ENCODE results near the gene S100Z. TPM values are rescaled to one million over a fixed set of nuclear protein-coding genes. Genes with fewer than 3 reads are reported as not detected.

S100Z gene
- total RNA-seq, 1 donor from 2014 or later: not detected

DNA sequence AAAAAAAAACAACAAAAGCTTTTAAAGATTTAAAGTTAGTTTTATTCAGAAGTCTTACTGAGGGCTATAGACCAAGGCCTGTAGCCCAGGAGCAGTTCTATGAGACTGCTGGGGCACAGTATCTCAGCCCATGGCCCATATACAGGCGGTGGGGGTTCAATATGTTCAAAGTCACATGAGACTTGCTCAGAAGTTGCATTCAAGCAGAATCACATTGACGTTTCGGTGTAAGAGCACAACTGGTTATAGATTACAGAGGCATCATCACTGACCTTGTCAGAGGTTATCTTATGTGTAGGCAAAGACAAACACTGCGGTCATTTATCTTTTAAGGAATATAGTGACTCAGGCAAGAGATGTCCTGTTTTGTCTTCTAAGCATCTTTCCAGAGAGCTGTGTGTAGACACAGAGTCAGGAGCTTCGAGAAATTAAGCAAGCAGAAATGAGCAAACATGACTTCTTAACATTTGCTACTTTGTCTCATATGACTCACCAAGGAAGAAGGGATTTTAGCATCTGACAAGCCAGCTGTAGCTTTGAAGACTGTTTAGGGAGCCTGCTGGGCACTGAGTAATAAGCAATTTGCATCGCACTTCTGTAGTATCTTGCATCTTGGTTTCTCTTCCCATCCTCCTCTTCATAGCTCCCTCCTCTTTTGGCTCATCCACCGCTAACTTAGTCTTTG, 43.9 kb upstream of the S100Z start:
- no peaks in the 10 kb centered on the region for H3K36me3 ChIP-seq
- TF ChIP-seq, protein P1, sequence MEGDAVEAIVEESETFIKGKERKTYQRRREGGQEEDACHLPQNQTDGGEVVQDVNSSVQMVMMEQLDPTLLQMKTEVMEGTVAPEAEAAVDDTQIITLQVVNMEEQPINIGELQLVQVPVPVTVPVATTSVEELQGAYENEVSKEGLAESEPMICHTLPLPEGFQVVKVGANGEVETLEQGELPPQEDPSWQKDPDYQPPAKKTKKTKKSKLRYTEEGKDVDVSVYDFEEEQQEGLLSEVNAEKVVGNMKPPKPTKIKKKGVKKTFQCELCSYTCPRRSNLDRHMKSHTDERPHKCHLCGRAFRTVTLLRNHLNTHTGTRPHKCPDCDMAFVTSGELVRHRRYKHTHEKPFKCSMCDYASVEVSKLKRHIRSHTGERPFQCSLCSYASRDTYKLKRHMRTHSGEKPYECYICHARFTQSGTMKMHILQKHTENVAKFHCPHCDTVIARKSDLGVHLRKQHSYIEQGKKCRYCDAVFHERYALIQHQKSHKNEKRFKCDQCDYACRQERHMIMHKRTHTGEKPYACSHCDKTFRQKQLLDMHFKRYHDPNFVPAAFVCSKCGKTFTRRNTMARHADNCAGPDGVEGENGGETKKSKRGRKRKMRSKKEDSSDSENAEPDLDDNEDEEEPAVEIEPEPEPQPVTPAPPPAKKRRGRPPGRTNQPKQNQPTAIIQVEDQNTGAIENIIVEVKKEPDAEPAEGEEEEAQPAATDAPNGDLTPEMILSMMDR (IDR thresholded peaks at IDR 0.05; ENCODE audit: borderline replicate concordance): no peak
- H3K4me3 ChIP-seq: no peak overlapping the region
- H3K27me3 ChIP-seq (ENCODE audit: low read depth): peaks cover 13% of the 10 kb centered on the region
- peaks cover 9% of the 10 kb centered on the region for H3K4me1 ChIP-seq
- no peaks in the 10 kb centered on the region for H3K9me3 ChIP-seq (replicated peaks)
- H3K27ac ChIP-seq (replicated peaks): peak overlapping the region; percentile 23
- DNase-seq: no peak
- intact Hi-C loops (cut with micrococcal nuclease): no loop called here

DNA sequence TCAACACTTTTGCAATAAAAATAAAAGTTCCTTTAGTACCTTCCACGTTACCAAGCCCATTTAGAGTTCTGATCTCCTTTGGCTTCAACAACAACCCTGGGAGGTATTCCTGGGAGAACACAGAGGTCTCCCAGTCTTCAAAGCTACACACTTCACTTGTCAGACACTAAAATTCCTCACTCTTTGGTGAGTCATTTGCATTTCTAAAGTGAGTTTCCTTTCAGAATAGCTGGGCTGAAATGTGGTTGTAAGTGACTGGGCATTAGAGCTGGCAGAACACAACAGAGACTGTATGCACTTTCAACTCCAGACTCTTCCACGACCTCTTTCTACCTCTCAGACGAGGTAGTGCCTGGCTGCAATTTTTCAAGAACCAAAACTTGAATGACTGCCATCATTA, 42.5 kb upstream of the S100Z start:
- Histone ChIP-seq H3K4me3 (no peak overlapping the region), H3K9me3 (replicated peaks) (no peaks in the 10 kb centered on the region), H3K36me3 (no peaks in the 10 kb centered on the region), H3K27ac (replicated peaks) (no peak overlapping the region), H3K4me1 (no peaks in the 10 kb centered on the region), H3K27me3 (ENCODE audit: low read depth) (peaks cover 13% of the 10 kb centered on the region)
- intact Hi-C loops (cut with micrococcal nuclease): no loop called here
- no peak for DNase-seq
- TF ChIP-seq, protein P1 (IDR thresholded peaks at IDR 0.05; ENCODE audit: borderline replicate concordance): no peak

DNA sequence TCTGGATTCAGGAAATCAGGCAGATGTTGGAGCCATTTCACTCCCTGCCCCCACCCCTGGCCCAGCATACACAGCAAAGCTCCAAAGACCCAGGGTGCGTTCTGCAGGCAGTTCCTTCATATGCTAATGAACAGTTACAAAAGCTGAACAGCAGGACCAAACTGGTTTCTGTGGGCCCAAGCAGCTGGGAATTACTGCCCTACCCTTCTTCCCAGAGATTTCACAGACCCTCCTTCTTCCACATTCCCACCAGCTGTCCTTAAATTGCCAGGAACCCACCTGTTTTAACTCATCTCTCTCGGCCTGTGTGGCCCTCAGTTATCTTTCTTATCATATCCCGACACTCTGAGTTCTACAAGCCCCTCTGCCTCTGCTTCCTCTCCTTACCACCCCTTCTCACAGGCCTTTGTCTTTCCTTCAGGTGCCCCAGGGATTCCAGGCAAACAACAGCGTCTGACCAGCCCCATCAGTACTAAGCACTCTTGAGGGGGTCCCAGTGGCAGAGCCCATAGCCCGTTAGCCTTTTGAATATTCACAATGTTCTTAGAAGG, 41.6 kb upstream of the S100Z start:
- intact Hi-C loops (cut with micrococcal nuclease): no loop called here
- no peaks in the 10 kb centered on the region for H3K4me1 ChIP-seq
- H3K27me3 ChIP-seq (ENCODE audit: low read depth): peaks cover 13% of the 10 kb centered on the region
- no peak overlapping the region for H3K27ac ChIP-seq (replicated peaks)
- no peaks in the 10 kb centered on the region for H3K36me3 ChIP-seq
- H3K9me3 ChIP-seq (replicated peaks): no peaks in the 10 kb centered on the region
- no peak overlapping the region for H3K4me3 ChIP-seq
- TF ChIP-seq, protein P1 (IDR thresholded peaks at IDR 0.05; ENCODE audit: borderline replicate concordance): no peak
- no peak for DNase-seq

DNA sequence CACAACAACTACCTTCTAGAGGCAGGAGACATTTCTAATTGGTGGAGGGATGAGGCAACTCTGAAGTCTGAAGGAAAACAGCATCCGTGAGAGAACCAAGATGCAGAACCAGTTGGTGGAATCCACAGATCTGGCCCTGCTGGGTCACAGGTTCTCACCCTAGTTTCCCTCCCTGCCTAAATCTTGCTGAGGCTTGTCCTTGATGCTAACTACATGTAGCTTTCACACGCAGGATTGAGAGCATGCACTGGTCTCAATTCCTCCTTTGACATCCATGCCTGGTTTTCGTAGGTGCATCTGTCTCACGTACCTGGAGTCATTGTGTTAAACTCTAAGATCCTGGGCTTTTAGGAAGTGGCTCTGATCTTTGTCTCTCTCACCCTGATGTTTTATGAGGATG, 40.7 kb upstream of the S100Z start:
- H3K4me3 ChIP-seq: no peak overlapping the region
- intact Hi-C loops (cut with micrococcal nuclease): no loop called here
- no peak overlapping the region for H3K27ac ChIP-seq (replicated peaks)
- H3K27me3 ChIP-seq (ENCODE audit: low read depth): peaks cover 13% of the 10 kb centered on the region
- H3K4me1 ChIP-seq: no peaks in the 10 kb centered on the region
- H3K36me3 ChIP-seq: no peaks in the 10 kb centered on the region
- no peak for DNase-seq
- TF ChIP-seq, protein P1 (IDR thresholded peaks at IDR 0.05; ENCODE audit: borderline replicate concordance): no peak
- H3K9me3 ChIP-seq (replicated peaks): no peaks in the 10 kb centered on the region

DNA sequence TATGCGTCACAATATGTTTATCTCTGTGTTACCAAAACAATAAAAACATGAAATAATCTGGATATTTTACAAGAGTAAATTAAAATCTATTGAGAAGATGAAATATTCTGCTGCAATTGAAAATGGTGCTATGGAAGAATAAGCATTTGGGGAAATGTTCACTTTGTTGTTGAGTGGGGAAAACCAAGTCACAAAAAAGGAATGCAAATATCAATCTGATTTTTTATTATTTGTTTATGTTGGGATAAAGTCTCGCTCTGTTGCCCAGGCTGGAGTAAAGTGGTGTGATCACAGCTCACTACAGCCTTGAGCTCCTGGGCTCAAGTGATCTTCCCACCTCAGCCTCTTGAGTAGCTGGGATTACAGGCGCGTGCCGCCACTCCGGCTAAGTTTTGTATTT, 39.6 kb upstream of the S100Z start:
- no peaks in the 10 kb centered on the region for H3K36me3 ChIP-seq
- TF ChIP-seq, protein P1 (IDR thresholded peaks at IDR 0.05; ENCODE audit: borderline replicate concordance): no peak

More for the DNA sequence above, 39.6 kb upstream of the S100Z start:
- Histone ChIP-seq H3K27me3 (ENCODE audit: low read depth) (peaks cover 10% of the 10 kb centered on the region), H3K9me3 (replicated peaks) (no peaks in the 10 kb centered on the region), H3K4me1 (no peaks in the 10 kb centered on the region), H3K4me3 (no peak overlapping the region), H3K27ac (replicated peaks) (no peak overlapping the region)
- intact Hi-C loops (cut with micrococcal nuclease): no loop called here
- DNase-seq: no peak
